Stomach (tissue), 4 donors: ENCODE data around the gene NR1H4.

Experiments used
- CTCF ChIP-seq, 7 experiments: fragments of 450-650 bp in 4 of 7; fragments of 200-600 bp in 3 of 7; sonication (generic) in 3 of 7; IDR thresholded peaks; one replicate each; pipeline ENCODE4 v1.5.1; 2016 to 2019; ENCODE audit warnings: antibody characterized with exemption in 7 of 7, control low read depth in 2 of 7, mild to moderate bottlenecking in 1 of 7
- POLR2A ChIP-seq, 4 donors: fragments of 450-650 bp; IDR thresholded peaks; one replicate each; pipeline ENCODE4 v1.6.1; 2016; ENCODE audit warnings: antibody characterized with exemption in 4 of 4, control low read depth in 2 of 4, mild to moderate bottlenecking in 1 of 4, moderate library complexity in 1 of 4

GRCh38 chr12:100481021-100481420, 7.4 kb downstream of the NR1H4 start:
- no peak for TF ChIP-seq CTCF (IDR thresholded peaks at IDR 0.05)
- no peak for TF ChIP-seq POLR2A (IDR thresholded peaks at IDR 0.05)
